ENCODE results near the gene ZDHHC8. TPM values are rescaled to one million over a fixed set of nuclear protein-coding genes. Genes with fewer than 3 reads are reported as not detected.

ZDHHC8 gene, protein sequence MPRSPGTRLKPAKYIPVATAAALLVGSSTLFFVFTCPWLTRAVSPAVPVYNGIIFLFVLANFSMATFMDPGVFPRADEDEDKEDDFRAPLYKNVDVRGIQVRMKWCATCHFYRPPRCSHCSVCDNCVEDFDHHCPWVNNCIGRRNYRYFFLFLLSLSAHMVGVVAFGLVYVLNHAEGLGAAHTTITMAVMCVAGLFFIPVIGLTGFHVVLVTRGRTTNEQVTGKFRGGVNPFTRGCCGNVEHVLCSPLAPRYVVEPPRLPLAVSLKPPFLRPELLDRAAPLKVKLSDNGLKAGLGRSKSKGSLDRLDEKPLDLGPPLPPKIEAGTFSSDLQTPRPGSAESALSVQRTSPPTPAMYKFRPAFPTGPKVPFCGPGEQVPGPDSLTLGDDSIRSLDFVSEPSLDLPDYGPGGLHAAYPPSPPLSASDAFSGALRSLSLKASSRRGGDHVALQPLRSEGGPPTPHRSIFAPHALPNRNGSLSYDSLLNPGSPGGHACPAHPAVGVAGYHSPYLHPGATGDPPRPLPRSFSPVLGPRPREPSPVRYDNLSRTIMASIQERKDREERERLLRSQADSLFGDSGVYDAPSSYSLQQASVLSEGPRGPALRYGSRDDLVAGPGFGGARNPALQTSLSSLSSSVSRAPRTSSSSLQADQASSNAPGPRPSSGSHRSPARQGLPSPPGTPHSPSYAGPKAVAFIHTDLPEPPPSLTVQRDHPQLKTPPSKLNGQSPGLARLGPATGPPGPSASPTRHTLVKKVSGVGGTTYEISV
- total RNA-seq: 5.5 TPM

GRCh38 chr22:20131597-20131858 is at the start of gene ZDHHC8:
ZDHHC8 (plus strand) TSS chr22:20131804; CDS start chr22:20131948, 144 bp downstream.

DNA sequence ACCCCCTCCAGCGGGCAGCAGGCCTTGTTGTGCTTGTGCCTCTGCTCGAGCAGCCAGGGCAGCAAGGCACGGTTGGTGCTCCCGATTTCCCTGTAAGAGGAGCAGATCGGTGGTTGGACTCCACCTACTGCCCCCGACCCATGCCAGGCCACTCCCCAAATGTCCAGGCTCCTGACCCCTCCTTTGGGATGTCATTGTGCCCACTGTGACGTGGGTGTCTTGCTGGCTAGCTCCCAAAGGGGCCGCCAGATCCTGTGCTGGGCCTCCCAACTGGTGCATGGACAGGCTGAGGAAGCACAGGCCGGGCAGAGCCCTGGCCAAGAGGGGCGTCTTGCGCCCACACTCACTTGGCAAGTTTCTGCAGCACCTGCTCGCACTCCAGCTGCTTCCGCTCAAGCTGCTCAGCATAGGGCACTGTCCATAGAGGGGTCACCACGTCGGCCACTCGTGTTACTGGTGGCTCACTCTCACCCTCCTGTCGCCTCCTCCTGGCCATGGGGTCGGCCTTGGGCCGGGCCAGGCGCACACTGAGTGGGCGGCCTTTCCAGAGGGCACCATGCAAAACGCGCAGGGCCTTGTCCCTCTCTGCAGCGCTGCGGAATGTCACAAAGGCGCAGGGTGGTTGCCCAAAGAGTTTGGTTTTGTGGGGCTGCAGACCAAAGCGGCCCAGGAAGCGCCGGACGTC is 15.8 kb upstream of the ZDHHC8 start, which contains the start of gene RANBP1:
Gene RANBP1, plus strand, starts transcription at position 414 of the 685 bp plus-strand sequence. Its CDS starts 81 bp downstream, at position 495.

GRCh38 chr22:20116951-20117632 is 14.5 kb upstream of the ZDHHC8 start, which contains the start of gene TRMT2A:
TRMT2A (minus strand) TSS chr22:20117226; CDS start chr22:20116906, 320 bp downstream.

GRCh38 chr22:20150381-20151275 is 19.0 kb downstream of the ZDHHC8 start, which contains the start of gene CCDC188:
CCDC188 (minus strand) TSS chr22:20151055; CDS start chr22:20150986, 69 bp downstream.

Small RNAs within 50 kb of the gene (small RNA-seq; reads per million reads assigned to genes)
- gene MIR6816 (not detected), gene RF00599 (not detected)

Other genes starting within 250 kb of the ZDHHC8 start
- 46.6 TPM for gene COMT, start 190.0 kb upstream of the ZDHHC8 start, total RNA-seq
- gene TXNRD2, start 190.0 kb upstream of the ZDHHC8 start, total RNA-seq: 14.1 TPM
- gene ARVCF, start 115.0 kb upstream of the ZDHHC8 start, total RNA-seq: 57.9 TPM
- gene TANGO2, start 110.7 kb upstream of the ZDHHC8 start, total RNA-seq: 12.5 TPM
- gene DGCR8, start 51.6 kb upstream of the ZDHHC8 start, total RNA-seq: 31.6 TPM
- gene RANBP1, start 15.7 kb upstream of the ZDHHC8 start, total RNA-seq: 144 TPM
- gene TRMT2A, start 14.6 kb upstream of the ZDHHC8 start, total RNA-seq: 29.3 TPM
- gene CCDC188, start 19.3 kb downstream of the ZDHHC8 start, total RNA-seq: 1.2 TPM
- gene RTN4R, start 136.5 kb downstream of the ZDHHC8 start, total RNA-seq: 12.5 TPM
- gene DGCR6L, start 188.3 kb downstream of the ZDHHC8 start, total RNA-seq: 42.2 TPM

Data from diencephalon (tissue), 1 donor.